GM18858 (cell line): ENCODE results near the gene RBM15.
A peak's percentile ranks its signal among the peaks of the same experiment; 100 is the strongest.

Experiments used
- ATAC-seq: cut with Tn5 transposase; IDR thresholded peaks from one replicate; pipeline ENCODE4 v1.9.1; 2021; ENCODE audit not compliant: unreplicated experiment

Gene RBM15, protein sequence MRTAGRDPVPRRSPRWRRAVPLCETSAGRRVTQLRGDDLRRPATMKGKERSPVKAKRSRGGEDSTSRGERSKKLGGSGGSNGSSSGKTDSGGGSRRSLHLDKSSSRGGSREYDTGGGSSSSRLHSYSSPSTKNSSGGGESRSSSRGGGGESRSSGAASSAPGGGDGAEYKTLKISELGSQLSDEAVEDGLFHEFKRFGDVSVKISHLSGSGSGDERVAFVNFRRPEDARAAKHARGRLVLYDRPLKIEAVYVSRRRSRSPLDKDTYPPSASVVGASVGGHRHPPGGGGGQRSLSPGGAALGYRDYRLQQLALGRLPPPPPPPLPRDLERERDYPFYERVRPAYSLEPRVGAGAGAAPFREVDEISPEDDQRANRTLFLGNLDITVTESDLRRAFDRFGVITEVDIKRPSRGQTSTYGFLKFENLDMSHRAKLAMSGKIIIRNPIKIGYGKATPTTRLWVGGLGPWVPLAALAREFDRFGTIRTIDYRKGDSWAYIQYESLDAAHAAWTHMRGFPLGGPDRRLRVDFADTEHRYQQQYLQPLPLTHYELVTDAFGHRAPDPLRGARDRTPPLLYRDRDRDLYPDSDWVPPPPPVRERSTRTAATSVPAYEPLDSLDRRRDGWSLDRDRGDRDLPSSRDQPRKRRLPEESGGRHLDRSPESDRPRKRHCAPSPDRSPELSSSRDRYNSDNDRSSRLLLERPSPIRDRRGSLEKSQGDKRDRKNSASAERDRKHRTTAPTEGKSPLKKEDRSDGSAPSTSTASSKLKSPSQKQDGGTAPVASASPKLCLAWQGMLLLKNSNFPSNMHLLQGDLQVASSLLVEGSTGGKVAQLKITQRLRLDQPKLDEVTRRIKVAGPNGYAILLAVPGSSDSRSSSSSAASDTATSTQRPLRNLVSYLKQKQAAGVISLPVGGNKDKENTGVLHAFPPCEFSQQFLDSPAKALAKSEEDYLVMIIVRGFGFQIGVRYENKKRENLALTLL

DNA sequence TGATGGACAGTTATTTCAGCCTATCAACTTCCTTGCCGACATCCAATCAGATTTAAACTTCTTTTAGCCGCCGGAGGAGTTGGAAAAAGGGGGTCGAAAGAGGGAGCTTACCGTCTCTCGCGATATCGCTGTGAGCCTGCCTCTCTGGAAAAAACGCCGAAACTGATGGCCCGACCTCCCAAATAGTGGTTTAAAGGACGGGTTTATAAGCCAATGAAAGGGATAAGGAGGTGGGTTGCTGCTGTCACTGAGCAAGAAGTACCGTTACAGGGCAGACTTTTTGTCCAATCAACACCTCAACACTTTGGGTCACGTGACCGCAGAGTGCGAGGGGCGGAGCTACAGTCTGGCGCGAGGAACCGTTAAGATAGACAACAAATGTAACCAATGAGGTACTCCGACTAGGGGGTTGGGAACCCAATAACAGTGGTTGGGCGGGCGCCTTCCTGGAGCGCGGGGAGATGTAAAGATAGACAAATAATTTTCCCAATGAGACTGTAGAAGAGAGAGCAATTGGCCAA, at the start of gene RBM15:
TSS of gene RBM15 (plus strand) at position 492 of the 521 bp plus-strand sequence. CDS start at position 521, 29 bp downstream.
- ATAC-seq: peak; percentile 67

DNA sequence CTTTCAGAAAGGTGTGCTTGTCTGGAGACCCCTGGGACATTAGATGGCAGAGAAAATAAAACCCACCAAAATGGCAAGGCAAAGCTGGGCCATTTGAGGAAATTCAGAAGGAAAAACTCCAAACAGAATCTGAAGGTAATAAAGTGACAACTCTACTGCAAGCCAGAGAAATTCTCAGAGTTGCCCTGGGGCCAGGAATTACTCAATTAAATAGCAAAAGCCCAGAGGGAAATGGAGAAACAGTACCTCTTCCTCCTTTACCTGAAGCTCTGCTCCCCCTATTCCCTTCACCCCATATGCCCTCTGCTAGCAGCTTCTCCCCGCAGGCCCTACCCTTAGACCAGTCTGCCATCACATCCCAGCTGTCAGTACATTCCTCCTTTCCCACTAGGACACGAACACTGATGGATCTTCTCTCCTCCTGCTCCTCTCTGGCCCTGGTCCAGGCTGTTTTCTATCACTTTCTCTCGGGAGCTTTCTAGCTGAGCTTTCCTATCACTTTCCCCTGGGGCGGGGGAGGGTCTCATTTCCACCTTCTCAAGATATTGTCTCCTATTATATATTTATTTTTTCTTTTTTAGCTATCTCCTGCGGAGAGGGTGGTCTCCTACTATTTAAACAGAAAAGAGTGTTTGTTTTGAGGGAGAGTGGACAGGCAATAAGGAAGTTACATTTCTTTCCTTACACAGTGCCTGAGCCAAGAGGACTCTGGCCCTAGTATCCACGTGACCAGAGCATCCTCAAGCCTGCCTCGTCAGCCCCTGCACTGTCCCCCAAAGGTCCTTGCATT, 47.7 kb upstream of the RBM15 start:
- no peak for ATAC-seq

DNA sequence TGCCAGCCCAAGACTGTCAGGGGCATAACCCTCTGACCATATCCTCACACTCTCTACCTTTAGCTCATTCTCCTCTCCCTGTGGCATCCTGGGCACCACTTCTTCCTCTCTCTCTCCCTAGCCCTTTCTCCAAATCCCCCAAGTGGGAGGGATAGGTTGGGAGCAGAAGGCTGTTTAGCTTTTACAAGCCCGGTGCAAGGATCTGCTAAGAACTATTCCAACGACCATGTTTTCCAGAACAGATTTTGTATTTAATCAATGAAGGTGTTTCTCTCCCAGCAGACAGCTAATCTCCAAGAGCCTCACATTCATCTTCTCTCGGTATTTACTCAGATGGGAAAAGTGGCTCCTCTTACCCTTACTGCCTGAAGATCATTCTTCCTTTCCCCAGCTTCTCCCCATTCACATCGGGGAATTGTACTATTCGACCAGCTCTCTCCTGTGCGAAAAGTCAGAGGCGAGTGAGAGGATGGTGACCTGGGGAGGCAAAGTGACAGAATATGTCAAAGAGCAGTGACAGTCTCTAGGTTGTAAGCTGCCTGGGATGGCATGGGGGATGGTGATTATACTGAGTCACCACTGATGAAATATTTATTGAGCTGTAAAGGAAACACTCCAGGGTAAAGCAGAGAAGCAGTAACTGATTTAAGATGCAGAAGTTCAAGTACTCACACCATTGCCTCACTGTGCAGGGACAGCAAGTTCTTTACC, 47.0 kb upstream of the RBM15 start:
- ATAC-seq: no peak

DNA sequence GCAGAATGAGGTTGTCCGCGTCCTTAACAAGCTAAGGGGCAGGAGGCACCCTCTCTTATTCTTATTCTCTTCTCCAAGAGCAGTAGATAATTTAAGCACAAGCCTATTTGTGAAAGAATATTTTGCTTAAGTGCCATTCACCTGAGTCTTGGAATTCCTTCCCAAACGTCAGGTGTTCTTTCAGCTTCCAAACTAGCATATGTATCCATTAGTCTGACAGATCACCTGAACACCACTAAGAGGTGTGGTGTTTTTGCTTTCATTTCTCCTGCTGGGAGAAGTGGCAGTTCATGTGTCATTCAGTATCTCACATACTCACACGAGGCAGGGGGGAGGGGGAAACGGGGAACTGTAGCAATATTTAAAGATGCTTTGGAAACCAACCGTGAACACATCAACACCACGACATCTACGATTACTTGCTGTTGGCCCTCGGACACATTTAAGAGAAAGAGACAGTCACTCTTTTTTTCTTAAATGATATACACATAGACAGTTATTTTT, 45.5 kb upstream of the RBM15 start:
- ATAC-seq: no peak

DNA sequence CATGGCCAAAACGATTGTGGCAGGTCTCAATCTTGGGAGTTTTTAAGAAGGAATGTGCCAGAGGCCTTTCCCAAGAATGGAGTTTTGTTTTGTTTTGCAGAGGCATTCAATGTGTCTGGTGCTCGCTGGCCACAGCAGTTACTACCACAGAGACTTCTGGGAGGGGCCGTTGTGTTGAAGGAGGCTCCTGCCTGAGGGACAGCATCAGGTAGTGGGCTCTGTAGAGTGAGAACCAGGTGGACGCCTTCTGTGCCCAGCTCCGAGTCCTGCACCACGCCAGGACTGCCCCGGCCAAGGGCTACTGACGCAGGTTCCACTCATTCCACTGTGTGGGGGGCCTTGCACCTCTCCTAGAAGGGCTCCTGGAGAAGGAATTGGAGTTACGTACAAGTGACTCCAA, 44.9 kb upstream of the RBM15 start:
- no peak for ATAC-seq

DNA sequence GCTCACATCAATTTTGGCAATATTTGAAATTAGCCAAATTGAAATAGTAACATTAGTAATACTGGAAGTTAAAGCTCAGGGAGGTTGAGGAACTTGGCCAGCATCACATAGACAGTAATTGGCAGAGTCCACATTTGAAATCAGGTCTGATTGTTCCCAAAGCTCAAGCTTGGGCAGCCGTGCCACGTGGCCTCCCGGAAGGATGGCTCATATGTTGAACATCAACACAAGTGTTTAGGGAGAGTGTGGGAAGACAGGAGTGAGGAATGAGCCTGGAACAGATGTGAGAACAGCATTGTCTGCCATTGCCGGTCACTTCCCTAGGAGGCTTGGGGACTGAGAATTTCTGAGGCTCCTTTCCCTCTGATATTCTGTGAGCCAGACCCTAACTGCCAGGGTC, 40.2 kb upstream of the RBM15 start:
- ATAC-seq: no peak

DNA sequence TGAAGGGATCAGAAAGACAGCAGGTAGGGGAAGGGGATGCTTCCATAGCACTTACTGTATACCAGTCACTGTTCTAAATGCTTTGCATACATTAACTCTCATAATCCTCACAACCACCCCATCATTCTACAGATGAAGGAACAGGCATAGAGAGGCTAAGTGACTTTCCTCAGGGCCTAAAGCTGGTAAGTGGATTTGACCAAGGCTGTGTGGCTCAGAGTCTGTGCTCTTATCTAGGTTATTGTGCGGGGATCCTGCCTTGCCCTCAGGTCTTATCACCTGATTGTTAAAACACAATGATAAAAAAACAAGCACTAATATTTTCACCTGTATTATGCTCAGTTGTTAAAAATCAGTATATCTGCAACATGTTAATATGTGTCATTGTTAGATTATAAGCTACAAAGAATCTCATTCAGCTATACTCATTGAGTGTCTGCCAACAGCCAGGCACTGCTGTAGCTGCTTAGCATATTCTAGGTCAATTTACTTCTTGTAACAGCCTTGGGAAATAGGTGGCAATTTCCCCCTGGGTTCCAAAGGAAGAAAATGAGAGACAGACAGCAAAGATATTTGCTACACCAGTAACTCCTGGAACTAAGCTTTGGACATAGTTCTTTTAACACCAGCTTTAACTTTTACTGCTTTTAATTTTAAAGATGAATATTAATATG, 38.6 kb upstream of the RBM15 start:
- no peak for ATAC-seq

DNA sequence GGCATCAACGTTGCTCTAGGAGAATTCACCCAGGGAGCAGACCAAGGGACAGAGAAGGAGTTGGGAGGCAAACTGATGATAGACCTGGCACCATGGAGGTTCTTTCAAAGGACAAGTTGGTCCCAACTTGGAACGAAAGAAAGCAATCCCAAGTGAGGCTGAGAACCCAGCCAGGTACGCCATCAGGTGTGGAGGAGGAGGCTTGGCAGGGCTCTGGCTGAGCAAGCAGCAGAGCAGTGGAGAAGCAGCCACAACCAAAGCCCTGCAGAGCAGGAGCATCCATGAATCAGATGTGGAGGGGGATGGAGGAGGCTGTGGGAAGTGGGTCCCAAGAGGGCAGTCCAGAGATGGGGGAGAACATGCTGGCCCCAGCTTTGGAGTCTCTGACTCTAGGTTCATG, 36.3 kb upstream of the RBM15 start:
- ATAC-seq: no peak

DNA sequence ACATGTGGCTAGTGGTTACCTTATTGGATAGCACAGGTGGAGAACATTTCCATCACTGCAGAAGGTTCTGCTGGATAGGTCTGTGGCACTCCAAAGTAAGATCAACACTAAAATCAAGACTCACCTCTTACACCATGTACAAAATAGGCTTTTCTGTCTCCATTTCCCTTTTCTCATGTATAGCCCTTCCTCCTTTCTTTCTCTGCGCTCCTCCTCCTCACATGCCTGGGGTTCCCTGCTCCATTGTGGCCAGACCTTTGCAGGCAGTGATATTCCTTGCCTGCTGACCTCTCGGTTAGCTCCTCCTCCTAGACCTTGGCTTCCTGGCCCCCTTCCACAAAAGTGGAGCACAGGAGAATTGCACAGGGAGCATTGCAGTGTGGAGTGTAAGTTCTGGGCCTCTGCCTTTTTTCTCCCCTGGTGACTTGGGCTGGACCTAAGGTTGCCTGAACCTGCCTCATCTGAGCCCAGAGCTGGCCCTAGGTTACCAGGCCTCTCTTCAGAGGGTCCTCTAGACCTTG, 33.2 kb upstream of the RBM15 start:
- no peak for ATAC-seq

DNA sequence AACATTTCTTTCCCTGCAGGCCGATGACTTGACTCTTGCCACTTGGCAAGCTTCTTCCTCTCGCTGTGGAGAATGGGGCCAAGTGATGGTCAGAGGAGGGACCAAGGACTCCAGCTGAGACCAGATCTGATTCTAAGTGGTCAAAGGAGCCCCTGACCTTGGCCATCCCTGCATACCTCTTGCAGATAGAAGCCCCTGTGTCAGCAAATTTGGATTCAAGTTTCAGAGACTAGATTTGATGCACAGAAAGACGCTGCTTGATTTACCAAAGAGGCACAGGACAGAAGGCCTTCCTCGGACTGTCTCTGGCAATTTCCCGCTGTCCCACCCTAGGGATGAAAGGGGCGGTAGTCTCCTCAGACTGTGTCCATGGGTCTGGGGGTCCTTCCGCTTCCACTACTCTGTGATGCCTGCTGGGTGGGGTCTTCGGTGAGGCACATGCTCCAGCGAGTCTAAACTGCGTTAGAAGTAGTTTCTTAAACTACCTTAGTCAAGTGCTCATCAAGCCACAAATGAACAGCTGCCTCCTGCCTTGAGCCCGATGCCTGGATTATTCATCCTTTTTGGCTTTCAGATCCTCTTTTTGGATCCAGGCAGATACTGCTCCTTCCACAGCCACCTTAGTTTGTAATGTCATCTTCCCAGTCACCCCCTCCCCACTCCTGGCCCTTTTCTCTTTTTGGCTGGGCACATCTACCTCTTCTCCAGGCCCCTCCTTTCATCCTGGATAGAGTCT, 31.8 kb upstream of the RBM15 start:
- no peak for ATAC-seq

DNA sequence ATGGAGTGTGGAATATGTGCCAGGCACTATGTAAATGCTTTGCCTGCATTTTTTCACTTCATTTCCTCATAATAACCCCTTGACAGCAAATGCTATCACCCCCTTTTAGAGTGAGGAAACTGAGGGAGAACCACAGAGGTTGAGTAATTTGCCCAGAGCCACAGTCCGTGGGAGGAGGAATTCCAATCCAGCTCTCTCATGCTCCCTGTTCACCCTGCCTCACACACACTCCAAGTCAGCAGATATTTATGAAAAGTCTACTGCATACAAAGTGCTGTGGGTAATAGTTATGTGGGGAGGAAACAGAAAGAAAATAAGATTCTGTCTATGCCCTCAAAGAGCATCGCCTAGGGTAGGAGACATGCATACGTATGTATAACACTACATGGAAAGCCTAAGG, 30.9 kb upstream of the RBM15 start:
- ATAC-seq: no peak

DNA sequence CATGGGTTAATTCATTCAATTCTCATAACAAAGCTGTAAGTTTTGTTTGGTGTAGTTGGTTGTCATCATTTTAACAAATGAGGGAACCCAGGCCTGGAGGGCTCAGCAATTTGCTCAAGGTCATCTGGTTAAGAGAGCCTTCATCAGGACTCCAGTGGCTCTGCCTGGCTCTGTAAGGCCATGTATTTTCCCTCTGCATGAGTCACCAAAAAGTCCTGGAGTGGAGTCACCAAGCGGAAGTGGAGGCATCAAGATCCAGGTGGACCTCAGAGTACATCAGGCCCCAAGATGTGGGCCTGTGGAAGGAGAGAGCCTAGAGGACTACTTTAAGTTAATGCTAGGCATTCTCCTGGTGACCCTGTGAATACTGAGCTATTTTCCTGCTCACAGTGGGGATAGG, 30.0 kb upstream of the RBM15 start:
- ATAC-seq: no peak

DNA sequence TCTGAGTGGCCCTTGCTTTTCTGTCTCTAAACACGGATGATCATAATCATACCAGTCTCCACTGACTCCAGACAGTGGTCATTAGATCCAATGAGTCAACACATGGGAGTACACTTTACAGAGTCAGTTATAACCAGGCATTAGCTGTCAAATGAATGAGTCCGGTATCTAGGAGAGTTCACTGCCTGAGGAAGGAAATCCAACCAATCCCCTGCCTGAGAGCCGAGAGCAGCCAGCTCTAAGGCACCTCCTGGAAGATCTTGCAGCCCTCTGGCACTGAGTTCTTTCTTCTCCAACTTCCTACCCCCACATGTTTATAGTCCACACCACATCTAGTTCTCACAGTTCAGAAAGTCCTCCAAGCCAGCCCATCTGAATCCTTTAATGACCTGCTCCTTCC, 29.4 kb upstream of the RBM15 start:
- ATAC-seq: no peak

DNA sequence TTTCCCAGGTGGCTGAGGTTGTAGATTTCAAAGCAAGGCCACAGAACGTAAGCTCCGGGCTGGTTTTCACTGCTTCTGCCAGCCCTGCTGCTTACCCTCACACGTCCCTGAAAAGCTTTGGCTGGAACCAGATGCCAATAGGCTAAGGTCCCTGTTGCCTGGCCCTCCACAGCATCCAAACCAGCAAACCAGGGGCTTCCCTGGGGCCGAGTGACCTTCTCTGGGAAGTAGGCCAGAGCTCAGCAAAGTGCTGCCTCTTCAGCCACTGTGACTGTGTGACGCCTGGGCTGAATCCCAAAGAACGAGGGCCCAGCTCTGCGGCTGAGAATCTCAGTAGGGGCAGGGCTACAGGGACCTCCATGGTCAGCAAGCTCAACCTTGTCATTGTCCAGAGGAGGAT, 28.9 kb upstream of the RBM15 start:
- no peak for ATAC-seq

DNA sequence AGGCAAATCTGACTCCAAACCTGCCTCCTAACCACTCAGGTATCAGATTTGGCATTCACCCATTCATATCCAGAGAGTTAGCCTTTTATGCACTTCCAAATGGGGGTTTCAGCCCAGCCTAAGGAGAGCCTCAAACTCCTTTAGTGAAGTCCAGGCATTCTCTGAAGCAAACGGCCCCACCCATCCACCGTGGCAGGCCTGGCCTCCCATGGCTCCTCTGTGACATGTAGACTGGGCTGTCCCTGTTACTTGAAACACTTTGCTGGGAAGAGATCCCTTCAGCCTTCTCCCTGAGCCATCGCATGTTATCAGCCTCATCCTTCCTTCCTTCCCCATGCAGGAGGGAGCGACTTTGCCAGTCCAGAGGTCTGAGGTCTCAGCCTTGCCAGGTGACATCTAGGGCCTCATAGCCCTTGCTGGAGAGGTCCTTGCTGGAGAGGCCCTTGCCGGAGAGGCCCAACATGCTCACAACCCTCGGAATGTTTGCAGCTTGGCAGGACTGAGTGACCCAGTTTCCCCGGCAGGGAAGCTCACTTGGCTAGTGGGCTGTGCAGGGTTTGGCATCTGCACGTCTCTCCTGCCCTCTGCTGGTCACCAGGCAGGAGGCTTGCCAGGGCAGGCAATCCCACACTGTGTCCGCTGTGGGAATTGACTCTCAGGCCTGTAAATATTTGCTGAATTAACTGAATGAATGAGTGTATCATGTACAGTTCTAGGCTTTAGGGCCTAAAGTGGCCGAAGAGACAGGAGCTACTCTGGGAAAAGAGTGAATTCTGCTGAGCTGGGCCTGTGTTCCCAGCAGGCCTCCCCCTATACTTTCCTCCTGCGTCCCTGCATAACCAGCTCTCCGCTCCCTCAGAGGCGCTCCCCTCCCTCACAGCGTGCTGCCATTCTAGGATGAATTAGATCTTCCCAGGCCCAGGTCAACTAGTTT, 26.7 kb upstream of the RBM15 start:
- no peak for ATAC-seq

DNA sequence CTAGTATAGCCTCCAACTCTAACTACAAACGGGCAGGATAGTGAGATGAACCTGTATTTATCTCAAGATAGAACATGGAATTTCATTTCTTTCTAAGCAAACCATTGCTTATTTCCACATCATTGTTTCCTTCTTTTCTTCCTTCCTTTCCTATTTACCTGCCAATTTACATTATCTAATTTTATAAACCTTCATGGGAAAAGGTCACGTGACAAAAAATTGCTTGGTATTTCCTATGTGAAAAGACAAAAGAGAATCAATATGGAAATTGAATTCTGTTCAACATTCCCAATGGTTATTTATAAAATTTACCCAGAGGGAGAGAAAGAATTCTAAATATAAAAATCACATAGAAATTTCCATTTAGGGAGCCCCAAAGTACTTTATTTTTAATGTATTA, 22.4 kb upstream of the RBM15 start:
- ATAC-seq: no peak

DNA sequence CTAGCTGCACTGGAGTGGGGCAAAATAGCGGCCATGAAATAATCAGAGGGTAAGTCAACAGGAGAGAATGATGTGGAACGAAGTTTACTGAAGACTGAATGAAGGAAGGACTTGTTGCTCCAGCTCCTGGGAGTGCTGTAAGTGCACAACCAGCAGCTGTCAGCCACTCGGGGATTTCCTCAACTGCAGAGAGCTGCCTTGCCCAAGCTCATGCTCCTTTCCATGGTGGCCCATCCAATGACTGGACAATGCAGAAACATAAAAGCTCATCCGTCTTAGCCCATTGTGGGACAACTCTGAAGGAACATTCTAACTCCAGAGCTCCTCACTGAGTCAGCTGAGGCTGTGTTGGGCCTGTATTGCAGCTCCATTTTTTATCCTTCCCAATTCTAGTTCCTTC, 21.1 kb upstream of the RBM15 start:
- no peak for ATAC-seq
